HG02938 (cell line): ENCODE results near the gene POU2AF3.
"Not testable (repeated sequence)": the region's sequence is repeated elsewhere in the genome, so short reads cannot be mapped to it uniquely, and the experiment has no call there.

Experiments used
- ATAC-seq: cut with Tn5 transposase; IDR thresholded peaks from one replicate; pipeline ENCODE4 v1.9.1; 2021; ENCODE audit warnings: mild to moderate bottlenecking, moderate library complexity; ENCODE audit not compliant: unreplicated experiment

Gene POU2AF3

GRCh38 chr11:111299101-111300026 is 1.0 kb downstream of the POU2AF3 start:
- no peak for ATAC-seq

GRCh38 chr11:111300569-111300968 is 2.2 kb downstream of the POU2AF3 start:
- no peak for ATAC-seq

GRCh38 chr11:111301004-111301841 is 2.9 kb downstream of the POU2AF3 start:
- no peak for ATAC-seq

- no peak for ATAC-seq
Measured at GRCh38 chr11:111301842-111302118, 3.4 kb downstream of the POU2AF3 start.

- ATAC-seq: no peak
Measured at GRCh38 chr11:111302298-111302697, 4.0 kb downstream of the POU2AF3 start.

GRCh38 chr11:111303461-111303860 is 5.1 kb downstream of the POU2AF3 start:
- ATAC-seq: no peak

GRCh38 chr11:111305162-111305802 is 6.9 kb downstream of the POU2AF3 start:
- ATAC-seq: no peak

- ATAC-seq: no peak
Measured at GRCh38 chr11:111305876-111306275, 7.5 kb downstream of the POU2AF3 start.

- no peak for ATAC-seq
Measured at GRCh38 chr11:111306321-111306720, 8.0 kb downstream of the POU2AF3 start.

- ATAC-seq: no peak
Measured at GRCh38 chr11:111307472-111308108, 9.2 kb downstream of the POU2AF3 start.

GRCh38 chr11:111308140-111308539 is 9.8 kb downstream of the POU2AF3 start:
- no peak for ATAC-seq

GRCh38 chr11:111309215-111309915 is 11.0 kb downstream of the POU2AF3 start:
- ATAC-seq: no peak

GRCh38 chr11:111310088-111310487 is 11.7 kb downstream of the POU2AF3 start:
- no peak for ATAC-seq

GRCh38 chr11:111310723-111311122 is 12.4 kb downstream of the POU2AF3 start:
- ATAC-seq: no peak

- ATAC-seq: no peak
Measured at GRCh38 chr11:111312076-111312475, 13.7 kb downstream of the POU2AF3 start.

- no peak for ATAC-seq
Measured at GRCh38 chr11:111319296-111319695, 20.9 kb downstream of the POU2AF3 start.

GRCh38 chr11:111320199-111320598 is 21.9 kb downstream of the POU2AF3 start:
- ATAC-seq: not testable (repeated sequence)

GRCh38 chr11:111320728-111321568 is 22.6 kb downstream of the POU2AF3 start:
- no peak for ATAC-seq

- ATAC-seq: no peak
Measured at GRCh38 chr11:111322534-111322933, 24.2 kb downstream of the POU2AF3 start.
